GM10248 (cell line): Measurements from ENCODE around the gene ABHD17C.

Experiments used
- CTCF ChIA-PET: fragments of 300-600 bp; sonication (Branson Sonifier 250); formaldehyde crosslinking; extraction: SDS; loops from one replicate; lab custom pipeline; 2021; ENCODE audit warnings: antibody characterized with exemption; lab: Yijun Ruan, JAX
- POLR2A ChIA-PET: fragments of 350-650 bp; sonication (Branson Sonifier 250); formaldehyde crosslinking; extraction: SDS; loops from one replicate; lab custom pipeline; 2020; ENCODE audit warnings: antibody characterized with exemption; lab: Yijun Ruan, JAX
- DNase-seq: peaks from one replicate; pipeline ENCODE4 v3.0.0; 2012; ENCODE audit errors: extremely low spot score
- CTCF ChIP-seq: IDR thresholded peaks from 2 replicates; pipeline ENCODE4 v1.5.1; 2012; ENCODE audit warnings: mild to moderate bottlenecking, low read depth; ENCODE audit errors: extremely low read depth, missing control alignments, control extremely low read depth

ABHD17C gene

GRCh38 chr15:80789296-80789695 lies 94.2 kb downstream of the ABHD17C start:
- ChIA-PET CTCF (interaction anchor here (0.9 to 1.9 kb wide), 3 partner anchors 13 to 334 kb away, joined by 3 to 5 read pairs (median 4); no protein-coding TSS in a partner anchor), POLR2A (no interaction called here)
- TF ChIP-seq CTCF: no peak
- no peak for DNase-seq

GRCh38 chr15:80789796-80790195 lies 94.7 kb downstream of the ABHD17C start:
- CTCF ChIA-PET: interaction anchor here (0.9 to 1.9 kb wide), 3 partner anchors 13 to 334 kb away, joined by 4 to 5 read pairs (median 4); no protein-coding TSS in a partner anchor
- TF ChIP-seq CTCF: no peak
- POLR2A ChIA-PET: no interaction called here
- no peak for DNase-seq

GRCh38 chr15:80790236-80790635 lies 95.1 kb downstream of the ABHD17C start:
- ChIA-PET CTCF (interaction anchor here (1.0 to 1.9 kb wide), 2 partner anchors 14 to 335 kb away, joined by 4 to 5 read pairs; no protein-coding TSS in a partner anchor), POLR2A (no interaction called here)
- TF ChIP-seq CTCF: no peak
- DNase-seq: no peak

- no peak for TF ChIP-seq CTCF
- CTCF ChIA-PET: interaction anchor here (1.0 to 1.9 kb wide), 2 partner anchors 15 to 335 kb away, joined by 4 to 5 read pairs; no protein-coding TSS in a partner anchor
- no peak for DNase-seq
- POLR2A ChIA-PET: no interaction called here
Measured at GRCh38 chr15:80791004-80791403, 95.9 kb downstream of the ABHD17C start.

- POLR2A ChIA-PET: no interaction called here
- CTCF ChIA-PET: interaction anchor here (0.7 to 1.4 kb wide), 5 partner anchors 15 to 470 kb away, joined by 3 to 4 read pairs (median 3); no protein-coding TSS in a partner anchor
- no peak for TF ChIP-seq CTCF
- DNase-seq: no peak
Measured at GRCh38 chr15:80796407-80796806, 101.3 kb downstream of the ABHD17C start.

- POLR2A ChIA-PET: no interaction called here
- DNase-seq: no peak
- CTCF ChIA-PET: interaction anchor here (0.8 kb wide), 1 partner anchor 22 kb away, joined by 3 read pairs; no protein-coding TSS in a partner anchor
- TF ChIP-seq CTCF: no peak
Measured at GRCh38 chr15:80798911-80799310, 103.8 kb downstream of the ABHD17C start.
